GM11168 (cell line): ENCODE results near the gene ZNF771.

Source experiments
- in situ Hi-C: fragments of 300-500 bp; cut with MboI; formaldehyde crosslinking; loops from one replicate; pipeline ENCODE4 v1.12.0; 2022; ENCODE audit warnings: low sequenced_read_pairs; ENCODE audit not compliant: unreplicated experiment

Gene ZNF771

DNA sequence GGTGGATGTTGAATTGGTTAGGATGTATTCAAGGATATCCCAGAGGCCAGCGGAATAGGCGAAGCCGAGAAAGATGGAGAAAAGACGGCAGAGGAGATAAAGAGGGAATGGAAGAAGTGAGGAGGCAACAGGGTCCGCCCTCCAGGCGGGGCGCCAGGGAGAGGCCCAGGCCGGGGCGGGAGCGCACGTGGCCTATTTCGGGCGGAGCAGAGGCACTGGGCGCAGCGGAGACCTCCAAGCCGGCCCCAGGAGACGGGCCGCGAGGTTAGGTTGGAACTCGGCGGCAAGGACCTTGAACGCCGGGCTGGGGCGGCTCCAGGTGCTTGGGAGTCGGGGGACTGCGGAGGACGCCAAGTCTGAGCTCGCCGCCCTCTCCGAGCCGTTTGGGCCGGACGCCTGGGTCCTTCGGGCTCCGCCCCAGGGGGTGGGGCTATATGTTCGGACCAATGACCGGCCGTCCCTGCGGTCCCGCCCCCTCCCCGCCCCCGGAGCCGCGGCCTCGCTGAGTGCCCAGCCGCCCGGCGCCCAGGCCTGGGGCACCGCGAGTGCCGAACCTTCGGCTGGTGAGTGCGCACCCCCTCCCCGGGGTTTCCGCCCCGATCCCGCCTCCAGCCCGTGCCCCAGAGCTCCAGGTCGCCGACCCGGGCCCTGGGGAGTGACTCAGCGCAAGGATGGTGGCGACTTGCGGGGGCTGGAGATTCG lies at the start of gene ZNF771:
Gene ZNF771, plus strand, starts transcription at position 505 of the 702 bp plus-strand sequence. CDS start 448 bp downstream, outside the sequence.
- in situ Hi-C loops = loop anchor here (25.0 kb wide), 1 partner anchor 945 kb away; the partner anchor contains the start of genes BOLA2, SLX1B and SULT1A4

DNA sequence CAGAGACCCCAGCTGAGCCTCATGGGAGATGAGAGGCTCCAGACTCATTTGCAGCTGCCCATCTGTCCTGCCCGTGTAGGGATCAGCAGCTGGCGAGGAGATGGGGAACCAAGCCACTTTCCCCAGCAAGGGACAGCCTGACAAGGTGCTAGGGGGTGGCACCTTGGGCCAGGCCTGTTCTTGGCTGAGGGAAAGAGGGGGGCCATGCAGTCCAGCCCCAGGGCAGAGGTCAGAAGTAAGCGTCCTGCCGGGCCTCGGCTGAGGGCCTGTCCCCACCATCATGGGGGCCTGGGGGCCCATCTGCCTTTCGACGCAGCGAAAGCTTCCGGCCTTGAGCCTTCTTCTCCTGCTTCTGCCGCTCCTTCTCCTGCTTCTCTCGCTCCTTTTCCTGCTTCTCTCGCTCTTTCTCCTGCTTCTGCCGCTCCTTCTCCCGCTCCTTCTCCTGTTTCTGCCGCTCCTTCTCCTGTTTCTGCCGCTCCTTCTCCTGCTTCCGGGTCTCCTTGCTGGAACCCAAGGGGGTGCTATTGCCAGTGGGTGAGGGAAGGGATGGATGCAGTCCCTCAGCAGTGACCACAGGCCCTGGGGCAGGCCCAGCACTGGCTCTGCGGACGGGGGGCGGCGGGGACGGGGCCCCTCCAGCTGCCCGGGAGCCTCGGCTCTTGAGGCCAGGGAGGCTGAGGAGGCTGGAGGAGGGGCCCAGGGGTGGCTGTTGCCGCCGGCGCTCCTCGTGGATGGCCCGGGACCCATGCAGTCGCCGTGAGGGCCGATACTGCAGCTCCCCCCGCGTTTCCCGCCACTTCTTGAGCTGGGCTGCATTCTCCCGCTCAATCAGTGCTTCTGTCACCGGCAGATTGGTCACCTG lies 49.5 kb upstream of the ZNF771 start:
- in situ Hi-C loops = loop anchor here (25.0 kb wide), 1 partner anchor 146 kb away; no protein-coding TSS in a partner anchor

DNA sequence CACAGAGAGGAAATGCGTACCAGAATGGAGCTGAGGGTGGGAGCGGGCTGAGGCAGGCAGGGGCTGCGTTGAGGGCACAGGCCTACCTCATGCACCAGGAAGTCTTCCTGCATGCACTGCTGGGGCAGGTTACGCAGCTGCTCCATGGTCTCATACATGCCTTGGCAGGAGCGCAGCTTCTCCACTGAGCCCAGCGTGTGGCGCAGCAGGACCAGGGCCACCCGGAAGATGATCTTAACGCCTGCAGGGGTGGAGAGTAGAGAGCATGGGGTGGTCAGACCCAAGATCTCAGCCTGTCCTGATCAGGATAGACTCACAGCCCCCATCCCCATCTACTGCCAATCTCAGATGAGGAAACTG lies 48.8 kb upstream of the ZNF771 start:
- in situ Hi-C loops = loop anchor here (25.0 kb wide), 1 partner anchor 146 kb away; no protein-coding TSS in a partner anchor

DNA sequence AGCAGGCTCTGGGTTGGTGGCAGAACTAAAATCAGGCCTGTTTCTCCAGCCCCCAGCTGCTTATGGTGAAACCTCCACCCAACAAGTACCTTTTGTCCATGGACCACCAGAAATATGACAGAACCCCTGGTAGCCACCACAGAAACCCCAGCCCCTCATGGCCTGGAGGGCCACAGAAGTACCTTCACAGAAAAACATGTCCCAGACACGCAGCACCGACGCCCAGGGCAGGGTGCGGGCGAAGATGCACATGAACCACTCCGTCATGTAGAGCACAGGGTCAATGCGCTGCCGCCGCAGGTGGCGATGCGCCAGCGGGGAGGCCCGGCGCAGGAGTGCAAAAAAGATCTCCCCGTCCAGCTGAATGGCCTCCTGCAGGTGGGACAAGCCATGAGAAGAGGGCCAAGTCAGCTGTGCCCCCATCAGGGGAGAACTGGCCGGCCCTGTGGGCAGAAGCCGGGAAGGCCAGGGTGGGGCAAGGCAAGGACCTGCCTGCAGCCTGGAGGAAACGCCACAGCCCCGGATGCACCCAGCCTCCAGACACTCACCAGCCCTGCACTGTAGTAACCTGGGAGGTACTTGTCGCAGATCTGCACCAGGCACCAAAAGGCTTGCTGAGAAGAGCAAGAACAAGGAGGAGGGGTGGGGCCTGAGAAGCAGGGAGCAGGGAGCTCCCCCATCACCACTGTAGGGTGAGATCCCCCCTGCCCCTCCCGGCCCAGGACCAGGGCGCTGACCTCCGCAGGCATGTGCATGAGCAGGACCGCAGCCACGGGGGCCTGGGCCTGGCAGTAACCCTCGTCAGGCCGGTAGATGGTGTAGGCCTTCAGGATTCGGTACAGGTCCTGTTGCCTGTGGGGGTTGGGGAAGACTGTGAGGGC lies 48.2 kb upstream of the ZNF771 start:
- in situ Hi-C loops = loop anchor here (25.0 kb wide), 1 partner anchor 147 kb away; no protein-coding TSS in a partner anchor

DNA sequence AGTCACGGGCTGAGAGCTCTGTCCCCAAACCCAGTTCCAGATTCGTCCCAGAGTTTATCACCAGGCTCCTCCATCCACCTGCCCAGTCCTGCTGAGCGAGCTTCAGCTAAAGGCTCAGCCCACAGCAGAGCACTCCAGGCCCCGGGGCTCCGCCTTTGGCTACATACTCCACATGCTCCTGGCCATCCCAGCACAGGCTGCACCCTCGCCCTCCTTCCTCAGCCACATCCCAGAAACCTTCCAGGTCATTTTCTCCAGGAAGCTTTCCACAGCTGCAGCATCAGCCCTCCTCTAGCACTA lies 47.6 kb upstream of the ZNF771 start:
- in situ Hi-C loops = loop anchor here (25.0 kb wide), 1 partner anchor 148 kb away; no protein-coding TSS in a partner anchor

DNA sequence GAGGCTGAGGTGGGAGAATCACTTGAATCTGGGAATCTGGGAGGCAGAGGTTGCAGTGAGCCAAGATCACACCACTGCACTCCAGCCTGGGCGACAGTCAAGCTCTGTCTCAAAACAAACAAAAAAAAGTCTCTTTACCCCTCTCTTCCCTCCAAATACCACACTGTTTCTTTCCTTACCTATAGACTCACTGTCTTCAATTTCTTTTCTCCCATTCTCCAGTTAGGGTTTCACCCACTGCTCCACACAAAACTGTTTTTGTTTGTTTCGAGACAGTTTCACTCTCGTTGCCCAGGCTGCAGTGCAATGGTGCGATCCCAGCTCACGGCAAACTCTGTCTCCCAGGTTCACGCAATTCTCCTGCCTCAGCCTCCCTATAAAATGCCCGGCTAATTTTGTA lies 46.2 kb upstream of the ZNF771 start:
- in situ Hi-C loops = loop anchor here (25.0 kb wide), 1 partner anchor 149 kb away; no protein-coding TSS in a partner anchor

DNA sequence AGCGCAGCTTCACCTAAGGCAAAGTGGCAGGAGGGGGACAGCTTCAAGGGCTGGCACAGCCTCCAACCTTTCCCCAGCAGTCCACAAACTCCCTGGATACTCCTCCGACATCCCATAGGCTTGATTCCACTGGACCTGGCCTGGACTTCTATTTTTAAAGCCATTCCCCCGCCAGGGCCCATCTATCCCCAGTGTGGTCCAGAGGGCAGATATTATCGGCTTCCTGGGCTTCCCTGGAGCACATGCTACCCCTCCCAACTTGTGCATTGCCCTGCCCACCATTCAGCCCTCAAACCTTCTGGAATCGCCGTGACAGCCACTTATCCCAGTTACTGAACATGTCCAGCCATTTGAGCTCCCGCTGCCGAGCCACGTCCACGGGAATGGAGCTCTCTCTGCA lies 42.2 kb upstream of the ZNF771 start:
- in situ Hi-C loops = loop anchor here (25.0 kb wide), 1 partner anchor 153 kb away; no protein-coding TSS in a partner anchor

DNA sequence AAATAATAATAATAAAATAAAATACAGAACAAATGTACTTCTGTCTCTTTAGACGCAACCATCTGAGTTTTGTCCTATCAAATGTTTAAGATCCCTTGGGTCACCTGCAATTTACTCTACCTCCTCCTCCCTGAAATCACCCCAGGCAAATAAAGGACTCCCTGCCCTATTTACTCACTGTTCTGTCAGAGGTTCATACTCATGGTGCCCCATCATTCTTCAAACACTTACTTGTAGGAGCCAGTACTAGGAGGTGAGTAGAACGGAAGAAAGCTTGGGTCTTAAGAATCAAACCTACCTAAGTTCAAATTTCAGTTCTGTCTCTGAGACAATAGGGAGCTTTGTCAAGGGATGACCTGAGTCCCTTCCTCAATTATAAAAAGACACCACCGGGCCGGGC lies 40.9 kb upstream of the ZNF771 start:
- in situ Hi-C loops = loop anchor here (25.0 kb wide), 1 partner anchor 154 kb away; no protein-coding TSS in a partner anchor

DNA sequence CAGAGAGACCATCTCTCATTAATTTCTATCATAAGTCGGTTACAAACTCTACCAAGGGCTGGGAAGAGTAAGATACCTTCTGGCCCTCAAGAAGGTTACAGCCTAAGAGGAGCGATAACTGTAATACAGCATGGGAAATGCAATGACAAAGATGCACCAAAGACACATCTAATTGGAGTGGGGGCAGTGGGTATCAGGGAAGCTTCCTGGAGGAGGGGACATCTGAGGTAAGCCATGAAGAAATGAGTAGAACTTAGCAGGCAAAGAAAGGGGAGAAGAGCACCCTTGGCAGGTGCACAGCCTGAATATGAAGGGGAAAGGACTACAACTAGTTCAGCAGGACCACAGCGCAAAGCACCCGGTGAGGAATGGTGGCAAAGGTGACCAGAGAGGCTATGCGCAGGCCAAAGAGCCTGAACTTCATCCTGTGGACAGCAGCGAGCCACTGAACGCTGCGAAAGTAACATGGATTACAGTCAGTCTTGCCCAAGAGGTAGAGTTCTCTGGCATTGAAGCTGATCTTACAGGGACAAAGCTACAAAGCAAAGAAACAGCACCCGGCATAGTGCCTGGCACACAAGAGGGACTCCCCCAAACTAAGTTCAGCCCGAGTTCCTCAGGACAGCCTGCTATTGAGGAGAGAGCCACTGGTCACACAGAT lies 39.9 kb upstream of the ZNF771 start:
- in situ Hi-C loops = loop anchor here (25.0 kb wide), 1 partner anchor 155 kb away; no protein-coding TSS in a partner anchor

DNA sequence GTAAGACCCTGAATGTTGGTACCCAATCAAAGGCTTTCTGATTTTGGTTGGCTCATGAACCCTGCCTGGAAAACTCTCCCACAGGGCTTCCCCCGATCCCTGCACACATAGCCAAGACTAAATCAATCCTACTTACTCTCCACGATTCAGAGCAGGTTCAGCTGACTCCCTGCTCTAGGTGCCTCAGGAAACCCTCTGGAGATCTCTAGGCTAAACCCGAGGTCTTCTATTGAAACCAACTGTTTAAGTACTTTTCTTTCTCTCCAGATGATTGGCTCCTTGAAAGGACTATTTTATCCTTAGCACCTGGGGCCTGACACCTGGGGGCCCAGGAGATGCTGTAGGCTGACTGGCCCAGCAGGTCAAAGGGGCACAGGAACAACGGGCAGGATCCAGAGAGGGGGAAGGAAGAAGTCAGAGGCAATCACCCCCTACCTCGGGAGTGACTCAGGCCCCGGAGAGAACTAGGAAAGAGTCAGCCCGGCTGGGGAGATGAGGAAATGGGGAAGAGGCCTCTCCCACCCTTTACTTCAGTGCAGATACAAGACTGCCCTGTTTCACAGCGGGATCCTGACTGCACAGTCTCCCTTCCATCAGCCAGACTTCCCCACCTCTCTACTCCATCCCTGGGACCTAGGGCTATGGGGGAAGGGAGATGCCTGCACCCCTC lies 39.1 kb upstream of the ZNF771 start:
- in situ Hi-C loops = loop anchor here (25.0 kb wide), 1 partner anchor 156 kb away; no protein-coding TSS in a partner anchor

DNA sequence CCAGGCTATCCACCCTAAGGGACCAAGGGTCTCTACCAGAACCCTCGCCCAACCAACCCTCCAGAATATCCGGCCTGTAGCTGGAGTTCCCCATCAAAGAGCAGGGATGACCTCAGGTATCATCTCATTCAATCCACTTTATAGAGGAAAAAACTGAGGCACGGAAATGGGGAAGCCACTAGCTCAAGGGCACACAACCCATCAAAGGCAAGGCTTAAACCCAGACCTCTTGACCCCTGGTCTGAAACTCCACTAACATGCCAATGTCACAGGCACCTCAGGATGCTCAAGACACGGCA lies 38.7 kb upstream of the ZNF771 start:
- in situ Hi-C loops = loop anchor here (25.0 kb wide), 1 partner anchor 156 kb away; no protein-coding TSS in a partner anchor

DNA sequence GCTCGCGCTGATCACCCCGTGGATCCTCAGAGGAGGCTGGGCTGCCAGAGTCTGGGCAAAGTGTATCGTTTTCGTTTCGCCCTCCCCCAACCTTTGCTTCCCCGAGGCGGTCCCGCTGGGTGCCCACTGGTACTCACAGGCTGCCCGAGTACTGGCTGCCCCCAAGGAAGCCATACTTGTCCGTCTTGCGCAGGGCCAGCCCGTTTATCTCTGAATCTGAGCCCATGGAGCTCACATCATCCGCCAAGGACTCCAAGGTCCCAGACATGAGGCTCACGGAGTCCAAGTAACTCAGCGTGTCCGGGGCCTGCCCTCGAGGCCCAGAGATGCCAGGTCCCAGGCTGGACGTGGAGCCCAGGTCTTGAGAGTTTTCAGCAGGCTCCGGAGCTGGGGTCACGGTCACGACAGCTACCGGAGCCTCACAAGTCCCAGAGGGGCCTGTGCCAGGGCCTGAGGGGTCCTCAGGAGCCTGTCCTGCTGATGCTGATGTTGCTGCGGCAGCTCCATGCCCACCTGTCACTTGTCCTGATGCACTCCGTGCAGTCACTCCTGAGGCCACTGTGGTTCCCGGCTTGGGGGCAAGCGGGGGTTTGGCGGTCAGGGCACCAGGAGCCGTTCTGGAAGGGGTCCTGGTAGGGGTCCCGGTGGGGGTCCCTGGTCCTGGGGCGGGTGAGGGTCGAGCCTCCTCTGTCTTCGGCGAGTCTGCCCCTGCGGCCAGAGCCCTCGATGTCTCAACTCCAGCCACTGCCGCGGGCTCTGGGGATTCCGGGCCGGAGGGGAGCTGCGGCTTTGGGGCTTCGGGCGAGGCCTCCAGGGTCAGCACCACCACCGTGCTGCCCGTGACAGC lies 38.1 kb upstream of the ZNF771 start:
- in situ Hi-C loops = loop anchor here (25.0 kb wide), 1 partner anchor 157 kb away; no protein-coding TSS in a partner anchor

DNA sequence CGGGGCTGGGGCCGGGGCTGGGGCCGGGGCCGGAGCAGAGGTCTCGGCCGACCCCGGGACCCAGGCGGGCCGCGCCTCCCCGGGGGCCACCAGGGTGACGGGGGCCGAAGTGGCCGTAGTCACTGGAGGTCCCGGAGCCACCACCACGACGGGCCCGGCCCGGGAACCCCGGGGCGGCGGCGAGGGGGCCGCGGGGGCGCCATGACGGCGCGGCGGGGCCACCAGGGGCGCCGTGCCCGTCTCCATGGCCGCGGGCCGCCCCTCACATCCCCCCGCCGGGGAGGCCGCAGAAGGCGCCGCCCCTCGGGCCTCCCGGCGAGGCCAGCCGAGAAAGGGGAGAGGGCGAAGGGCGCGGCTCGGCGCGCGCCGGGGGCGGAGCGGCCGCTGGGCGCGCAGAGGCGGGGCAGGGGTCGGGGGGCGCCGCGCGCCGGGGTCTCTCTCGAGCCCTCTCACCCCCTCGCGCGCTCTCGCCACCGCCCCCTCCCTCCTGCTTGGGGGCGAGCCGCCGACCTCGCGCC lies 37.4 kb upstream of the ZNF771 start:
- in situ Hi-C loops = loop anchor here (25.0 kb wide), 1 partner anchor 158 kb away; no protein-coding TSS in a partner anchor

DNA sequence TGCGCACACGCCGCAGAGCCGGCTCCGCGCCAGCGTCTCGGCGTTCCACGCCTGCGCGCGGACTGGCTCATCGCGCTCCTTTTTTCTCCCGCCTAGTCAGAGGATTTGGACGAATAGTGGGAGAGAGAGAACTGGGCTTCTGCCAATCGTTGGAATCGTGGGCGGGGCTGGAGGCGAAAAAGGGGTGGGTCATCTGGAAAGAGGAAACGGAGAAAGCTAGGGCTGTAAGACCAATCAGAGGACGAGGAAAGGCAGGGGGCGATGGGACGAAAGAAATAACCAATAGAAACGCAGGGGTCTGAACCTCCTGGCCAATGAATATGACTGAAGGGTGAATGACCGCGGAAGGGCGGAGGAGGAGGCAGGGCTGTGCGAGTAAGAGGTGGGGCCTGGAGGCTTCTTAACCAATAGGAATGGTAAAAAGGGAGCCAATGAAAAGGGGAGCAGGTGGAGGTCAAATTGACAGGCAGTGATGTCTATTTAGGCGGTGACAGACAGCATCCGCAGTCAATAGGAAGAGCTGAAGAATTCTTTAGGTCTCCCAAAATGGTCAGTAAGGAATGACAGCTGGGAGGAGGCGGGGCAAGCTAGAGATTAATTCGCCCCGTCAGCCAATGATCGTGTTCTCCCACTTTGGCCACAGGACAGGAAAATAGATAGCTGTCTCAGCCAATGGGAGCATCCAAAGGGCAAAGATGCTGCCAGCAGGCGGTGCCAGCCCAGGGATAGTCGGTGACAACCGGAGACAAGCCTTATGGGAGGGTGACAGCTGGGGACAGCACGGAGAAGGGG lies 36.8 kb upstream of the ZNF771 start, which contains the start of gene TBC1D10B:
Gene TBC1D10B, minus strand, starts transcription at position 39 of the 792 bp plus-strand sequence. CDS start 311 bp downstream, outside the sequence.
- in situ Hi-C loops = loop anchor here (25.0 kb wide), 1 partner anchor 158 kb away; no protein-coding TSS in a partner anchor

DNA sequence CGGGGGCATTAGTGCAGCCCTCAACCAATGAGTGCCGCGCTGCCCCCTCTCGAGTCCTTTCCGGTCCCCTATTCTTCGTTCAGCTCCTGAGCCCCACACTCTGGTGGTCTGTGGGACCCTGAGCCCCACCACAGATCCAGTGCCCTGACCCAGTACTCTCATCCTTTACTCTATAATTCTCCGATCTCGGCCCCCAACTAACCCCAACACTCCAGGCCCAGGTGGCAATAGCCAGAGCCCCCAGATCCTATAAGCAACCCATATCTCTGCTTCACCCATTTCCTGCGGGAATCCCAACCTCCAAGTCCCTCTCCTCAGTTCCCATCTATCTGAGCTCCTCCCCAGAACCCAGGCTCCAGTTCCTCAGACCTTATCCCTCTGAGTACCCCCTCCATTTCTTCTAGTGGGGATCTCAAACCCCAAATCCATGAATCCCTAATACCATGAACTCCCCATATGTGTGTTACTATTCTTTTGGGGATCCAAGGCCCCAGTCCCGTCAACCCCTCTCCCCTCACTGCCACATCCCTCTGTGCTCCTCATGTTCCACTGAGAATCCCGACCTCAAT lies 36.1 kb upstream of the ZNF771 start:
- in situ Hi-C loops = loop anchor here (25.0 kb wide), 1 partner anchor 159 kb away; no protein-coding TSS in a partner anchor

DNA sequence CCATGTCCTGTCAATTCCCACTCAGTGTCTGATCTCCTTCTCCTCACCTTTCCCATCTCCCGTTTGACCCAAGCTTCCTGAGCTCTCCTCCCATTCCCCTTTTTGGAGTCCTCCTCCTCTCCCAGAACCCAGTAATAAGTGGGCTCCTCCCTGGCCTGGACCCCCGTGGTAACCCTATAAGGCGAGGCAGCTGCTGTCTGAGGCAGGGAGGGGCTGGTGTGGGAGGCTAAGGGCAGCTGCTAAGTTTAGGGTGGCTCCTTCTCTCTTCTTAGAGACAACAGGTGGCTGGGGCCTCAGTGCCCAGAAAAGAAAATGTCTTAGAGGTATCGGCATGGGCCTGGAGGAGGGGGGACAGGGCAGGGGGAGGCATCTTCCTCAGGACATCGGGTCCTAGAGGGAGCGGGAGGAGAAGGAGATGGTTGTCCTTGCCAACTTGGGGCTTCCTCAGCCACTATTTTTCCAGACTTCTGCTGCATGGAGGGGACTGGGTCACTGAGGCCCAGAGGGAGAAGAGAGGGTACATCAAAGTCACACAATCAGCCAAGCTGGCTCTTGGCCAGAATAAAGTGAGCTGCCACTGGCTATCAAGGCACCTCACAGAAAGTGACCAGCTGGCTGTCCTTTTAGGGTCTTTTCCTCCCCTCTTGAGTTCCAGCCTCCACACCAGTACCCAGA lies 35.2 kb upstream of the ZNF771 start:
- in situ Hi-C loops = loop anchor here (25.0 kb wide), 1 partner anchor 160 kb away; no protein-coding TSS in a partner anchor
